ENCODE measurements around the gene GOLGA8F.
"Not testable (repeated sequence)": the region's sequence is repeated elsewhere in the genome, so short reads cannot be mapped to it uniquely, and the experiment has no call there.

The GOLGA8F gene, protein sequence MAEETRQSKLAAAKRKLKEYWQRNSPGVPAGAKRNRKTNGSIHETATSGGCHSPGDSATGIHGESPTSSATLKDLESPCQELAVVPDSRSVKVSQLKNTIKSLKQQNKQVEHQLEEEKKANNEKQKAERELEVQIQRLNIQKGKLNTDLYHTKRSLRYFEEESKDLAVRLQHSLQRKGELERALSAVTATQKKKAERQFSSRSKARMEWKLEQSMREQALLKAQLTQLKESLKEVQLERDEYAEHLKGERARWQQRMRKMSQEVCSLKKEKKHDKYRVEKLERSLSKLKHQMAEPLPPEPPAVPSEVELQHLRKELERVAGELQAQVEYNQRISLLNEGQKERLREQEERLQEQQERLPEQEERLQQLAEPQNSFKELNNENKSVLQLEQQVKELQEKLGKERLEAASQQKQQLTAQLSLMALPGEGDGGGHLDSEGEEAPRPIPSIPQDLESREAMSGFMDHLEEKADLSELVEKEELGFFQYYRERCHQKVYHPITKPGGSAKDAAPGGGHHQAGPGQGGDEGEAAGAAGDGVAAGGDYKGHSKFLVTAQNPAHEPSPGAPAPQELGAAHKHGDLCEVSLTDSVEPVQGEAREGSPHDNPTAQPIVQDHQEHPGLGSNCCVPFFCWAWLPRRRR

DNA sequence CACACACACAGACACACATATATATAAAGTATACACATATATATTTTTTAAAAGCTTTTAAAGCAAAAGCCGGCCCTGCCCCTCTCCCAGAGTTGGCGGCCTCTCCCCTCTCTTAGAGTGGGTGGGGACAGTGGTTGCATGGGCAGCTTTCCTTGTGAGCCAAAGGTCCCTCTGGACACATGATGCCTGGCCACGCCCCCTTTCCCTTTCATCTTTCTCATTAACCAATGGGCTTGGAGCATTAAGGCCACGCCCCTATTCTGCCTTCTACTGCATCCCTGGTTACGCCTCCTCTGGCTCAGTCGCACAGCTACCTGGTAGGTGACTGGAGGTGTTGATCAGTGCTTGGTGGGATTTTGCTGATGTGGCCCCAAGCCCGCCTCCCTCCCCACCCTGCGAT, at the start of gene GOLGA8F:
Gene GOLGA8F, plus strand, starts transcription at position 301 of the 400 bp plus-strand sequence. Its CDS starts 98 bp downstream, at position 399.
- not testable (repeated sequence) for DNase-seq

GRCh38 chr15:28357984-28358383, 20.5 kb upstream of the GOLGA8F start, which contains the start of gene GOLGA6L24:
Gene GOLGA6L24 (minus strand): TSS chr15:28358084. CDS start chr15:28358023, 61 bp downstream.
- not testable (repeated sequence) for DNase-seq

GRCh38 chr15:28365502-28365901, 13.0 kb upstream of the GOLGA8F start:
- DNase-seq, result not testable (repeated sequence)

DNA sequence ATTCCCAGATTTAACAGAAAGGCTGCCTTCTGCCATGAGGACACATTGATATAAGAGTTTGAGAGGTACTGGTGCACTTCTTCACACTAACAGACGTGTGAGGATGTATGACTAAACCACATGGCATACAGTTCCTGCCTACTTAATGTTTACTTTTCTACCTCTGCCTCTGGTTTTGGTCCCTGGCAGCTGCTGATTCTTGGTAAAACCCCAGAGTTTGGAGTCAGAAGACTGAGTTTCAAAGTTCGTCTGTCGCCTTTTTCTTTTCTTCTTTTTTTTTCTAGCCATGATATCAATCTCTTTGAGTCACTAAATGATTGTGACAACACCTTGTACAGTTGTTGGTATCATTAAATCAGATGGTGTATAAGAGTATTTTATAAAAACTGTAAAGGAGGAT, 1.6 kb downstream of the GOLGA8F start:
- DNase-seq, result not testable (repeated sequence)

DNA sequence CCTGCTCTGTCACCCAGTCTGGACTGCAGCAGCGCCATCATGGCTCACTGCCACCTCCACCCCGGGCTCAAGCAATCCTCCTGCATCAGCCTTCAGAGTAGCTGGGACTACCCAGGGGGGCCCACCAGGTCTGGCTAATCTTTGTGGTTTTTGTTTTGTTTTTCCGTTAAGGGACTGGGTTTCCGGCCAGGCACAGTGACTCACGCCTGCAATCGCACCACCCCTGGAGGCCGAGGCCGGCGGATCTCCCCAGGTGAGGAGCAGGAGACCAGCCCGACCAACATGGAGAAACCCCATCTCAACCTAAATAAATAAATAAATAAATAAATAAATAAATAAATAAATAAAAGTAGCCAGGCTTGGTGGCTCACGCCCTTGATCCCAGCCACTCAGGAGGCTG, 17.6 kb downstream of the GOLGA8F start:
- not testable (repeated sequence) for DNase-seq

DNA sequence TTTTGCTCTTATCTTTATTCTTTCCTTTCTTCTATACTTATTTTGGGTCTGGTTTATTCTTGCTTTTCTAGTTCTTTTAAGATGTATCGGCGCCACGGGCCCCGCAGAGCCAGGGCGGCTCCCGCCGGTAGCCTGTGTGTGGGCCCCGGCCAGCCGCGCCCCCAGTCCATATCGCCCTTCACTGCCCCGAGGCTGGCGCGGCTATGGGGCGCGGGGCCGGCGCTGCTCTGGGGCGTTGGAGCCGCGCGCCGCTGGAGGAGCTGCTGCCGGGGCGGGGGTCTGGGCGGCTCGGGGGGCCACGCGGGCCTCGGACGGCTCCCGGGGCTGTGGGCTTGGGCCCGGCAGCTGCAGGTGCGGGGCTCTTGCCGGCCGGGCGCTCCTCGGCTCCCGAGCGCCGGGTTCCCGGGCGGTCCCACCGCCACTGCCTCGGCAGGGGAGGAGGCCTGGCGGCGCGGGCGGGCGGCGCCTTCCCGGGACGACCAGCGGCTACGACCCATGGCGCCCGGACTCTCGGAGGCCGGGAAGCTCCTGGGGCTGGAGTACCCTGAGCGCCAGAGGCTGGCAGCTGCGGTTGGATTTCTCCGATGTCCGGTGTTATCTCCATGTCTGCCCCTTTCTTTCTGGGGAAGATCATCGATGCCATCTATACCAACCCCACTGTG, 24.4 kb downstream of the GOLGA8F start:
- not testable (repeated sequence) for DNase-seq

DNA sequence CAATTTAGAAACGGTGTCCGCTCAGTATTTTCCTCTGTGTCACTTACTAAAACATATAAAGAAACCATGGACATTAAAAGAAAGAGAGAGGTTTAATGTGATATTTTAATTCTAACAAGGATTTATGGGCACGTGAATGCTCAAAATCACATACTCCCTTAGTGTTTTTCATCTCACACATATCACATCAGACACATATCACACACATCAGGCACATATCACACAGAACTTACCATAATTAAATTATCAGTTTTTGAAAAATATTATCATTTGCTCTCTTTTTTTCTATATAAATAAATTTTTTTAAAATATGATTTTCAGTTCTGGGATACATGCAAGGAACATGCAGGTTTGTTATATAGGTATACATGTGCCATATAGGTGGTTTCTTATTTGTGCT, 42.0 kb downstream of the GOLGA8F start:
- DNase-seq, result not testable (repeated sequence)

DNA sequence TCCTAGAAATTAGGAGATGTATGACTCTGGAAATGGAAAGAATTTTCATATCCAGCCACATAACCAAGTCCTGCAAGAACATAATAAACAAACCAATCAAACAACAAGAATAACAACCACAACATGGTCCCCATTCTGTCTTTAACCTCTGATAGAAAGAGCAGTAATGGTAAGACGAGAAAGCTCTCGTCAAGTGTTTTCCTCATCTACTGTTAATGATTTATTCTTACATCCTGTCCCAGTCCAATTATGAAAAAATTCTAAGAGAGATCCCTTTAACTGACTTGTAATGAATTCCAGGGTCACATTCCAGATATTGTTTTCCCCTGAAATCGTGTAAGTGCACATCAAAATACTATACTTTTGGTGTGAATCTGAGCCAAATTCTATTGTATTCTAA, 57.1 kb downstream of the GOLGA8F start:
- not testable (repeated sequence) for DNase-seq
